Lower lobe of right lung (tissue), 2 donors: ENCODE results near the gene IRF8. TPM values are rescaled to one million over a fixed set of nuclear protein-coding genes. Genes with fewer than 3 reads are reported as not detected.

ENCODE experiments used
- ATAC-seq, 2 donors: fragments of 200-7000 bp; cut with Tn5 transposase; one replicate each; pipeline ENCODE4 v1.9.1; 2020 to 2022; ENCODE audit warnings: mild to moderate bottlenecking in 2 of 2, moderate library complexity in 2 of 2
- DNase-seq: peaks from one replicate; pipeline ENCODE4 v3.0.0-alpha.2; 2020
- H3K27ac ChIP-seq: fragments of 200-600 bp; one replicate; pipeline ENCODE4 v1.8.0; 2022
- H3K27me3 ChIP-seq: fragments of 200-600 bp; one replicate; pipeline ENCODE4 v1.8.0; 2022; ENCODE audit warnings: low read depth
- H3K36me3 ChIP-seq: fragments of 200-600 bp; one replicate; pipeline ENCODE4 v1.8.0; 2022; ENCODE audit warnings: mild to moderate bottlenecking
- H3K4me1 ChIP-seq: fragments of 200-600 bp; one replicate; pipeline ENCODE4 v1.8.0; 2022
- H3K4me3 ChIP-seq: fragments of 200-600 bp; one replicate; pipeline ENCODE4 v1.8.0; 2022; ENCODE audit warnings: mild to moderate bottlenecking
- H3K9me3 ChIP-seq: fragments of 200-600 bp; one replicate; pipeline ENCODE4 v1.8.0; 2022
- CTCF ChIP-seq: fragments of 200-600 bp; IDR thresholded peaks from one replicate; pipeline ENCODE4 v1.8.0; 2022; ENCODE audit warnings: antibody characterized with exemption, mild to moderate bottlenecking
- intact Hi-C: fragments of 100-400 bp; cut with DNase I; formaldehyde crosslinking; loops from one replicate; pipeline ENCODE4 v1.11.0; 2022
- total RNA-seq: library from RNA; stranded (reverse); fragmentation: NEBNext Ultra II Directional; extraction: Animal tissue kit (Norgen Biotek cat#: 25700); gene quantifications from one replicate; pipeline ENCODE4 v1.2.1, GENCODE V29; 2021
- donor health status: DM: no; HTN: yes; CAD: no; lungs with severe emphysema.

The IRF8 gene
- total RNA-seq, 1 donor from 2014 or later: 67.9 TPM

DNA sequence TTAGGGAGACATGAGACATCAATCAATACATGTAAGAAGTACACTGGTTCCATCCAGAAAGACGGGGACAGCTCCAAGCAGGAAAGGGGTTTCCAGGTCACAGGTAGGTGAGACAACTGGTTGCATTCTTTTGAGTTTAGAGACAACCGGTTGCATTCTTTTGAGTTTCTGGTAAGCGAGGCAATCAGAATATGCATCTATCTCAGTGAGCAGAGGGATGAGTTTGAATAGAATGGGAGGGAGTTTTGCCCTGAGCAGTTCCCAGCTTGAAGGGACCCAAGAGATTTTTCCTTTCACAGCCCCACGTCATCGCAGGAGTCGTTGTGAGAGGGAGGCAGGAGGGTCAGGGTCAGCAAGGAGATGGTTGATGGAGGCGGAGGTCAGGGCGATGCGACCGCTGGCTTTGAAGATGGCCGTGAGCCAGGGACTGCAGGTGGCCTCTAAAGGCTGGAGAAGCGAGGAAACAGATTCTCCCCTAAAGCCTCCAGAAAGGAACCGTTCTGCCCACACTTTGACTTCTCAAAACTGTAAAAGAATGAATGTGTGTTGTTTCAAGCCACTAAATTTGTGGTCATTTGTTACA, 36.5 kb downstream of the IRF8 start:
- Histone ChIP-seq H3K27me3 (peaks cover 3% of the 10 kb centered on the region), H3K4me3 (no peak overlapping the region), H3K36me3 (no peaks in the 10 kb centered on the region), H3K27ac (peak overlapping the region; percentile 18), H3K9me3 (no peaks in the 10 kb centered on the region), H3K4me1 (peaks cover 8% of the 10 kb centered on the region)
- intact Hi-C loops: no loop called here
- DNase-seq (no peak), ATAC-seq (no peak)
- no peak for TF ChIP-seq CTCF

- peaks cover 3% of the 10 kb centered on the region for H3K27me3 ChIP-seq
- no peak overlapping the region for H3K4me3 ChIP-seq
- no peaks in the 10 kb centered on the region for H3K9me3 ChIP-seq
- no peak for TF ChIP-seq CTCF
- DNase-seq (no peak), ATAC-seq (peak; percentile 25 to 34)
- H3K27ac ChIP-seq: peak overlapping the region; percentile 18
- intact Hi-C loops: no loop called here
- H3K4me1 ChIP-seq: peaks cover 8% of the 10 kb centered on the region
- no peaks in the 10 kb centered on the region for H3K36me3 ChIP-seq
Measured at GRCh38 chr16:85935974-85936760, 37.2 kb downstream of the IRF8 start.

- H3K27ac ChIP-seq: no peak overlapping the region
- H3K4me3 ChIP-seq: no peak overlapping the region
- no peaks in the 10 kb centered on the region for H3K9me3 ChIP-seq
- H3K27me3 ChIP-seq: peaks cover 3% of the 10 kb centered on the region
- H3K36me3 ChIP-seq: no peaks in the 10 kb centered on the region
- H3K4me1 ChIP-seq: peaks cover 4% of the 10 kb centered on the region
- ATAC-seq: no peak
- no peak for DNase-seq
- TF ChIP-seq CTCF: no peak
- intact Hi-C loops: no loop called here
Measured at GRCh38 chr16:85936816-85937215, 37.9 kb downstream of the IRF8 start.

GRCh38 chr16:85940214-85940613, 41.3 kb downstream of the IRF8 start:
- ATAC-seq: peak; percentile 24 to 30
- H3K27ac ChIP-seq: no peak overlapping the region

More at GRCh38 chr16:85940214-85940613, 41.3 kb downstream of the IRF8 start:
- Histone ChIP-seq H3K4me3 (no peak overlapping the region), H3K36me3 (no peaks in the 10 kb centered on the region), H3K9me3 (no peaks in the 10 kb centered on the region), H3K4me1 (no peaks in the 10 kb centered on the region), H3K27me3 (no peaks in the 10 kb centered on the region)
- no peak for TF ChIP-seq CTCF
- intact Hi-C loops: no loop called here
- no peak for DNase-seq
